NCI-H748 (cell line): Measurements from ENCODE around the gene ZNF444.
"Not testable (repeated sequence)": the region's sequence is repeated elsewhere in the genome, so short reads cannot be mapped to it uniquely, and the experiment has no call there.

Experiments used
- DNase-seq: peaks from one replicate; lab custom pipeline; 2025; ENCODE audit not compliant: unreplicated experiment; lab: John Stamatoyannopoulos, UW

Gene ZNF444

GRCh38 chr19:56144831-56145230 is 3.7 kb downstream of the ZNF444 start:
- DNase-seq = no peak

GRCh38 chr19:56145698-56146097 is 4.6 kb downstream of the ZNF444 start:
- DNase-seq = no peak

DNA sequence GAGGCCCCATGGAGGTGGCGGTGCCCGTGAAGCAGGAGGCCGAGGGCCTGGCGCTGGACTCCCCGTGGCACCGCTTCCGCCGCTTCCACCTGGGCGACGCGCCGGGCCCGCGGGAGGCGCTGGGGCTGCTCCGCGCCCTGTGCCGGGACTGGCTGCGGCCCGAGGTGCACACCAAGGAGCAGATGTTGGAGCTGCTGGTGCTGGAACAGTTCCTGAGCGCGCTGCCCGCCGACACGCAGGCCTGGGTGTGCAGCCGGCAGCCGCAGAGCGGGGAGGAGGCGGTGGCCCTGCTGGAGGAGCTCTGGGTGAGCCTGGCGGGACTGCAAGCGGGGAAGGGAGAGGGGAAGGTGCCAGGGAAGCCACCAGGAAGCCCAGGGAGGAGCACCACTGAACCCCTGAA is 5.8 kb downstream of the ZNF444 start:
- DNase-seq = no peak

DNA sequence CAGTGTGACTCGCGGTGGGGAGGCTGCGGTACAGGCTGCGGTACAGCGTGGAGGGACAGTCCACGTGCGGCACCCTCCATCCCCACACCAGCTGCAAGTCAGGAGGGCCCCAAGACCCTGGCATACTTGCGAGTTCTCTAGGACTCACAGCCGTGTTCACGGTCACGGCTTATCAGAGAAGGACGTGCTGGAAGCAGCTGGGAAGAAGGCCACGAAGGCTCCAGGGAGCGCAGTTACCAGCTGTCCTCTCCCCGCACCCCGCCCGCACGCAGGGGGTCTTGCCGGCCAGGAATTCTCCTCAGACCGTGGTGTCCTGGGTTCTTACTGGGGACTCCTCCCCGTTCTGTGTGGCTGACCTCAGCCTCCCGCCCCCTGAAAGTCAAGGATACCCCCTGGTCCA is 6.2 kb downstream of the ZNF444 start:
- no peak for DNase-seq

- no peak for DNase-seq
These were observed 7.0 kb downstream of the ZNF444 start for GRCh38 chr19:56148096-56148495.

- not testable (repeated sequence) for DNase-seq
These were observed 8.0 kb downstream of the ZNF444 start for GRCh38 chr19:56148955-56149655.

GRCh38 chr19:56149656-56150038 is 8.6 kb downstream of the ZNF444 start:
- DNase-seq = no peak

GRCh38 chr19:56150358-56150757 is 9.3 kb downstream of the ZNF444 start:
- no peak for DNase-seq

DNA sequence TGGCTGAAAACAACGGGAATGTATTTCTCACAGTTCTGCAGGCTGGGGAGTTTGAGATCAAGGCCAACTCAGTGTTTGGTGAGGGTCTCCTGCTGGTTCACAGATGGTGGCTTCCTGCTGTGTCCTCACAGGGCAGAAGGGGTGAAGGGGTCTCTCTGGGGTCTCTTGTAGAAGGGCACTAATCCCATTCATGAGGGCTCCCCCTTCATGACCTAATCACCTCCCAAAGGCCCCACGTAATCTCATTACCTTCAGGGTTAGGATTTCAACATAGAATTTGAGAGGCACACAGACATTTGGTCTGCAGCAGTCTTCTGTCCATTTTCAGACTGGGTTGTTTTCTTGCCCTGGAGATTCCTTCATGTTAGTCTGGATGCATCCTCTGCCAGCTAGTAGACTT is 11.6 kb downstream of the ZNF444 start:
- DNase-seq = no peak

GRCh38 chr19:56153507-56153906 is 12.4 kb downstream of the ZNF444 start:
- DNase-seq = no peak

DNA sequence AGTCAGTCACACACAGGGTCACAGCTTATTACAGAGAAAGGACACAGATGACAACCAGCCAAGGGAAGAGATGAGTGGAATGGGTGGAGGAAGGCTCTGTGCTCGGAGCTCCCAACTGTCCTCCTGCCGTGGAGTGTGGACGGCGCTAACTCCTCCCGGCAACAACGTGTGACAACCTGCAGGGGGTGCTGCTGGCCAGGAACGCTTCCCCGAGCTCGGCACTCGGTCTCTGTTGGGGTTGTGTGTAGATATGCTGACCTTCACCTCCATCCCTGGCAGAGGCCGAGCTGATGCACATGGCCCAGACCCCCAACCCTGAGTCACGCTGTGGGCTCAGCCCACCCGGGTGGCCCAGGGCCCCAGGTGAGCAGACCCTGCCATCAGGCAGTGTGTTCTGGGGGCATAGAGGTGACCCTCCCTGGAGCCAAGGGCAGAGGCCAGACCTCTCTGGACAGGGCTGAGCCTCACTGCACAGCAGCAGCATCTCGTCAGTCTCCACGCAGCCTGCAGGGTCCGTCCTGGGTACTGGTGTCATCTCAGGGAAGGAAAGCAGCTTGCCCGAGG is 14.1 kb downstream of the ZNF444 start:
- no peak for DNase-seq

DNA sequence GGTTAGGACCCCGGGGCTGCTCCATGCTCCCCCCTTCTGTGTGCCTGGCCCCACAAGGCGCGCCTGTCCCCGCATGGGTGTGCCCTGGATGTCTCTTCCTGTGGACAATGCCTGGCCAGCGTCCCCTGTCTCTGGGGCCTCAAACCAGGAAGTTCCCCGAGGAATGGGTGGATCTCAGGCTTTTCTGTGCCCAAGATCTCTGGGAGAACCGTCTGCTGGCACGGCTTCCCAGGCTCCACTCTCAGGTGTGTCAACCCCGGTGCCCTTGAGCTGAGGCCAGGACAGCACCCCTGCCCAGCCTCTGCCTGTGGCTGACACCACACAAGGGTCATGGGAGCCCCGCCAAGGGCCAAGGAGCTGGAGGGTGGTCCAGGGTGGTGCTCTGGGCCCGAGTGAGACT is 15.7 kb downstream of the ZNF444 start:
- no peak for DNase-seq

DNA sequence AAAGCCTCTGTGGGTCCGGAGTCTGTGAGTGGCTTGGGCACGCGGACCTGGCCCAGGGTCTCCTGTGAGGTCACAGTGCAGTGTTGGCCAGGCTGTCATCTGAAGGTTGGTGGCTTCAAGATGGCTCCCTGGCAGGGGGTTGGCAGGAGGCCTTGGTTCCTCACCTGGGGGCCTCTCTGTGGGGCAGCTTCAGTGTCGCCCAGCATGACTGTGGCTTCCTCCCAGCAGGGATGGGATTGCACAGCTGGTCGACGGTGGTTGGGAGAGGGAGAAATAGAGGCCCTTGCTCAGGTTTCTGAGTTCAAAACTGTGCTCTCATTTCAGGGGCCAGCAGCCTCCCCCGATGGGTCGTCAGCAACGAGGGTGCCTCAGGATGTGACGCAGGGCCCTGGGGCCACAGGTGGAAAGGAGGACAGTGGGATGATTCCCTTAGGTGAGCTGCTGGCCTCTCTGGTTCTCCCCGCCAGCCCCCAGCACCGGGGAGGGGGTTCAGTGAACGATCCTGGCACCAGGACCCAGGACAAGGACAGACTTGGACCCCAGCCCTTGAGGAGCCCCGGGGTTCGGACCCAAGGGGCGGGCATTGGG is 17.2 kb downstream of the ZNF444 start:
- no peak for DNase-seq

DNA sequence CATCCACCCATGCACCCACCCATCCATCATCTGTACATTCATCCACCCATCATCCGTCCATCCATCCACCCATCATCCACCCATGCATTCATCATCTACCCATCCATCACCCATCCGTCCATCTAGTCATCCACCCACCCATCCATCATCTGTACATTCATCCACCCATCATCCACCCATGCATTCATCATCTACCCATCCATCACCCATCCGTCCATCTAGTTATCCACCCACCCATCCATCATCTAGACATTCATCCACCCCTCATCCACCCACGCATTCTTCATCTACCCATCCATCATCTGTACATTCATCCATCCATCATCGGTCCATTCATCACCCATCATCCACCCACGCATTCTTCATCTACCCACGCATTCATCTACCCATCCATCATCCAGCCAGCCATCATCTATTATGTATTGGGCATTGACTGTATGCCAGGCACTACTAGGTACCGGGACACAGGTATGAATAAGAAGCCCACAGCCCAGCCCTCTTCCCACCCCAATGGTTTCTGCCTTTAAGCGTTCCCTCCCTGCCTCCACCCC is 18.0 kb downstream of the ZNF444 start:
- DNase-seq = no peak

- DNase-seq = no peak
These were observed 18.7 kb downstream of the ZNF444 start for GRCh38 chr19:56159622-56160271.

GRCh38 chr19:56161534-56161933 is 20.4 kb downstream of the ZNF444 start:
- DNase-seq = no peak

DNA sequence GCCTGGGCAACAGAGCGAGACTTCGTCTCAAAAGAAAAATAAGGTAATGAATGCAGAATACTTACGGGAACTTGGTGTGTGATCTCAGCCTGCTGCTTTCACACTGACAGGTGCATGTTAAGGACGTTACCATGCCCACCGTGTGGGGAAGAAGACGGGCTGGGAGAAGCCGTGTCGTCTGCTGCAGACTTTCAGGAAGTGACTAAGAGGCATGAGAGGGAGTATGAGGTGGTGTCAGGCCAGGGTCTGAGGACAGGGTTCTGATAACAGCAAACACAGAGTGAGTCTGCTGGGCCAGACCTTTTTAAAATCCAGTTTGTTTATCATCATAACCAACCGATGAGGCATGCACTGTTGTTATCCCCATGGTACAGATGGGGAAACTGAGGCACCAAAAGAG is 21.2 kb downstream of the ZNF444 start:
- no peak for DNase-seq

DNA sequence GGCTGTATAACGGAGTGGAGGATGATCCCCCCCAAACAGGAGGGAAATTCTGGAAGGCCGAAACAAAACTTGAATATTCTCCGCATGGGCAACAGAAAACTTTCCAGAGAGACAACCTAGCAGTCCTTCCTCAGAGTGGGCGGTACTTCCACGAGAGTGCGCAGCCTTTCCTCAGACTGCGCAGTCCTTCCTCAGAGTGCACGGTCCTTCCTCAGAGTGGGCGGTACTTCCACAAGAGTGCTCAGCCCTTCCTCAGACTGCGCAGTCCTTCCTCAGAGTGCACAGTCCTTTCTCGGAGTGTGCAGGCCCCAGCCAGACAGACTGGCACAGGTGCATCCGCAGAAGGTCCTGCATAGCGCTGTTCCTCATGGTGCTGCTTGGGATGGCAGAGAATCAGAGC is 22.0 kb downstream of the ZNF444 start:
- DNase-seq = no peak

DNA sequence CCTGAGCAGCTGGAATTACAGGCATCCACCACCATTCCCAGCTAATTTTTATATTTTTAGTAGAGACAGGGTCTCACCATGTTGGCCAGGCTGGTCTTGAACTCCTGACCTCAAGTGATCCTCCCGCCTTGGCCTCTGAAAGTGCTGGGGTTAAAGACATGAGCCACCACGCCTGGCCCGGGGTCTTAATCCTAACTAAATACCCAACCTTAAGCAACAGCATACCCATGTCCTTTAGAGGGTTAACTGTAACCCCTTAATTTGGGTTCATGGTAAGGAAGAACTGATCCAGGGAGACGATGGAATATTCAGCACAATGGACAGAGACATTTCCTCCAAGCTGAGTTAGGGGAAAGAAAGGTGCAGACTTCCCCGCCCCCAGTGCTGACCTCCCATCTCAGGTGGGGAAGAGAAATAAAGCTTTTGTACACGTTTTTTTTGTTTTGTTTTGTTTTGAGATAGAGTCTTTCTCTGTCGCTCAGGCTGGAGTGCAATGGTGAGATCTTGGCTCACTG is 26.0 kb downstream of the ZNF444 start:
- no peak for DNase-seq

DNA sequence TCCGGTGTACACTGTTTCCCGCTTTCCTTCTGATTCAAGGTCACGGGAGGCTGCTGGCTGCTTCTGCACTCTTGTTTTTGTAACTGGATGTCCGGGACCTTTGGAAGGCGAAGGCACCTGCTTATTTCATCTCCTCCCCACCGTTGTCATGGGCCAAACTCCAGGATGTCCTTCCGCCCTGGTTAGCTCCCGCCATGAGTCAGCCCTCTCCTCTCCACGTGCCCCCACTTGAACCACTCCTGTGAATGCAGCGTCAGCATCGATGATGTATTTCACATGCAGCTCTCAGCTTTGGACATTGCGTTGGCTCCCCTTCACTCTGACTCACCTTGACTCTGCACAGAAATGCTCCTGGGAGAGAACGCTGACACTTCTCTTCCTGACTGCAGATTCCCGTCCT is 29.2 kb downstream of the ZNF444 start:
- no peak for DNase-seq

DNA sequence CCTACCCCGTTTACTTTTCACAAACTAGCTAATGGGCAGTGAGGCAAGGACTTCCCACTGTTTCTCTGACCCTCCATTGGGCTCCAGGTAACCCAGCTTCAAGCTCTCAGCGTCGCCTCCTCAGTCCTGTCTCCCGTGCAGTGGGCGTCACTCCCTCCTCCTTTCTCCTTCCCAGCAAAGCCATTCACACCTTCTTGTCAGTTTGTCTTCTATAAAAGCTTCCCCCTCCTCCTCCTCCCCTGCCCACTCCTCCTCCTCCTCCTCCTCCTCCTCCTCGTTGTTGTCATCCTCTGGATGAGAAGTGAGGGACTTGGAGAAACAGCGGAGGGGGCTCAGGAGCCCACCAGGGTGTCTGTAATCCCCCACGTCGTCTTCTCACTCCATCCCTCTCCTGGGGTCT is 33.0 kb downstream of the ZNF444 start:
- no peak for DNase-seq

DNA sequence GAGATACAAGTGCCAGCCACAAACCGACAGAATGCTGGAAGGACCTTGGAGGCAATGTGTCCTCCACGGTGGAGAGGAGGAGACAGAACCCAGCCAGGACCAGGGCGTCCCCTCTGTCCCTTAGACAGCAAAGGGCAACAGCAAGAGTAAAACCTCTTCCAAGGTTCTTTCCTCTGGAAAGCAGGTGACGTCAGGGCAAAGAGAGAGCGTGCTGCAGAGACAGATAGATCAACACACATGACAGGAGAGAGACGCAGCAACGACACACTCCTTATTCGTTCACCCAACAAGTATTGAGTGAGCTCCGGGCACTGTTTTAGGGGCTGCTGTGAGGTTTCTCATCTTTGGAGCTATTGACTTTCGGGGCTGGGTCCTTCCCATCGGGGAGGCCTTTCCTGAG is 33.5 kb downstream of the ZNF444 start:
- no peak for DNase-seq
